GM19238 (cell line): ENCODE measurements around the gene GRIA4.
"Not testable (repeated sequence)": the region's sequence is repeated elsewhere in the genome, so short reads cannot be mapped to it uniquely, and the experiment has no call there.

ENCODE experiments used
- DNase-seq: peaks from one replicate; pipeline ENCODE4 v3.0.0; 2011; ENCODE audit warnings: low spot score; ENCODE audit not compliant: insufficient read length

Gene GRIA4

DNA sequence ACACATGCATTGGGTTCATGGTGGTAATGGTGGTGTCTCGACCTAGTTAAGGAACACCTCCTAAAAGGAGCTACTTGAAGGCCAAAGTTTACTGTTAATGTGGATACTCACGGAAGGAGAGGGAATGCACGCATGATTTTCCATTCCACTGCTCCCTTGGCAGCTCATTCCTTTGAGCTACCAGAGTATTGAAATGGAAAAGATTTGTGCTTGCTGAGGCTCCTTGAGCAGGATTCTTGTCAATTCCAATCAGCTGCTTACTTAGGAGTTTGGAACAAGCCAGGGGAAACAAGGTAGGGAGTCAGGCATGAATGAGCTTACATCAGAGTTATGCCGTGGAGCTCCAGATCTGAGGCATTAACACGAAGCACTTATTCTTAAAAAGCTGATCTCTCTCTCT is 108.8 kb downstream of the GRIA4 start:
- no peak for DNase-seq

DNA sequence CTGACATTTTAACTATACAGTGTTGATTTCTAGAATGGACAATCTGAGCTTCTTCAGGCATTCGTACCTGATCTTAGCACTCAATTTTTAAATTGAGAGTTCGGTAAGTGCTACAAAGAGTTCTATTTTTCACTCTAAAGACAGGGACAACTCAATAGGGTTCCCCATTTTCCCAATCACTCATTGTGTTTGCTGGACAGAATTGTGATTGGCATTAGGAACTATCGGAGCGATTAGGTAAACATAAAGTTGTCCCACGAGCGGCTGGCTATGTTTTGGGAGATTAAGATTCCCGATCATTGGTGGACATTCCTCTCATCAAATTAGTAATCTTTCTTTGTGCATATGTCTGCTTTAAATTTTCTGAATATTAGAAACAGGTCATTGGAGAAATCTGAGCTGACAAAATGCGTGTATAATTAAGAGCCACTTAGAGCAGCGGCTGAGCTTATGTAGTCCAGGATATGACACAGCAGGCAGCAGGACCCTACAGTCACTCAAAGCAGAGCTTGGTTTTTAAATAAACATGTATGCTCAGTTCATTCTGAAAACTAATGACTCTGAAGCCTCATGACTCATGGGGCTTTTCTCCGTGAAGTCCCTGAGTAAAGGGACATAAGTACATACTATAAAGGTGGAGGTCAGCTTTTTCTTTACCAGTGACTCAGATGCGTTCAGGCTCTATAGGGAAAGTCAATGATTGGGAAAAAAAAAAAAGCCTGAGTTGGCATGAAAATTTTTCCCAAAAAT is 109.4 kb downstream of the GRIA4 start:
- no peak for DNase-seq

DNA sequence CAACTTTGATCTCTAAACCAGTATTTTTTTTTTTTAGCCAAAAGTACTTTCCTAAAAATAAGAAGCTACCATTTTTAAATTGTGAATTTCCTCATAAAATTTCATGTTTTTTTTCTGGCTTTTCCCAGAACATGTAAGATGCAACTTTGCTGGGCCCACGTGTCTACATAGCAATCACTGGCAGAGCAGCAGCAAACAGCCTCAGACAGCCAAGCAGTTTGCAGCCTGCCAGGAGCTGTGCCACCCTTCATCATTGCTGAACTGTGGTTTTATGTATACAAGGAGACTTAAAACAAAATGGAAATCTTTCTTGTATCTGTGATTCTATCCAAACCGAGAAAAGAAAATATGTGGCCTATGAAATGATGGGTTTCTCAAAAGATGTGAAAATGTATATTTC is 110.2 kb downstream of the GRIA4 start:
- no peak for DNase-seq

DNA sequence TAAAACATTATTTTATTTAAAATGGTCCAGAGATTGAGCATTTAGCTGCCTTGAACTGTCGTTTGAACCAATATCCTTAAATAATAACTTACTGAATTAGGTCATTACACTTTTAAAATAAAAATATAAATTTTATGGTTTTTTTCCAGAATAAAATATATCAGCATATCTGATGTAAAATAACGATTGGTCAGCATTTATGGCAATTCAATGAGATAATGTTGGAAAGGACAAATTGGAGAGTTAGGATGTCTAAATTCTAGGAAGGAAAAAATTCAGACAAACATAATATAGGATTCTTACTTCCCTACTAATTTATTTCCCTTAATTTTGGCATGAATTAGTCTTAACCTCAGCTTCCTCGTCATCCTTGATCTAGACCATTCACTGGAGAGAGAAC is 113.4 kb downstream of the GRIA4 start:
- no peak for DNase-seq

DNA sequence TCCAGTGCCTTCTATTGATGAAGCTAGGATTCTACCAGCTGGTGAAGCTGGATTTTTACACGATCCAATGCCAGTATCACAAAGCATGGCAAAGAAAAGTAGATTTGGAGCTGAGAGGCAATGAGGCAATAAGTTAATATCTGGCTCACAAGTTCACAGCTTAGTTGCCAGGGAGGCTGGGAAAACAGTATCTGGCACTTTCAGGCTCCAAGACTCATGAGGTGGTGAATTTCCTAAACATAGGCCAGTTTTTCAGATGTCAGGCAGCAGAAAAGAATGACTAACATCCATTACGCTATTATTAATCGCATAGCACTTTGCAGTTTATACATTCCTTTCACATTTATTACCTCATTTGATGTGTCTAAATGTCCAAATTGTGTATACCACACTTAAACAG is 122.7 kb downstream of the GRIA4 start:
- no peak for DNase-seq

DNA sequence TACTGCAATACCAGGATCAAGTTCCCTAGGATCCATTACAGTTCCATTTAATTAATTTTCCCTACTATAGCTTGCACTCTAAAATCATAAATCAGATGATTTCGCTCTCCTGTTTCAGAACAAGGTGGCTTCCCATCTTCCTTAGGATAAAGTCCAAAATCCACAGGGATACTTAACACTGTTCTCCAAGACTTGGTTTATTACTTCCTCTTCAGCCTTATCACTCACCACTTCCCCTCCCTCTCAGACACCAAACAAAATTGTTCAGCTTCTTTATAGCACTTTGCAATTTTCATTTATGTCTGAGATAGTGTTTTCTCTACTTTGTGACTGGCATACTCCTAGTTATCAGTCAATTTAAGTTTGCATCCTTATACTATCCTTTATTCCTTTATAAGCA is 124.6 kb downstream of the GRIA4 start:
- DNase-seq: no peak

DNA sequence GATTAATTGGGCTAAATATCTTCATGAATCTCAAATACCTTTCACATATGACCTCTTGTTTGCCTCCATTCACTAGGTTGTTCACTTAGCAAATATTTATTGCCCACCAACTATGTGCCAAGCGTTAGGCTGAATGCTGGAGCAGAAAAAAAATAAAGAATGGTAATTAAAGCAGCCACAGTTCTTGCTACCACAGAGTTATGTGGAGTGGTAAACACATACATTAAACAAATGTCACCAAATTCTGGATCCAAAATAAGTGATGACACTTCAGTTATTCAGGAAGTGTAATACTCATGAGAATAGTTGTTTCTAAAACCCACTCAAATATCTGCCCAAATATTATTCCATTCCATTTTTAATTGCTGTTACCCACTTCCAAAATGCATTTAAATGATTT is 128.4 kb downstream of the GRIA4 start:
- DNase-seq: no peak

DNA sequence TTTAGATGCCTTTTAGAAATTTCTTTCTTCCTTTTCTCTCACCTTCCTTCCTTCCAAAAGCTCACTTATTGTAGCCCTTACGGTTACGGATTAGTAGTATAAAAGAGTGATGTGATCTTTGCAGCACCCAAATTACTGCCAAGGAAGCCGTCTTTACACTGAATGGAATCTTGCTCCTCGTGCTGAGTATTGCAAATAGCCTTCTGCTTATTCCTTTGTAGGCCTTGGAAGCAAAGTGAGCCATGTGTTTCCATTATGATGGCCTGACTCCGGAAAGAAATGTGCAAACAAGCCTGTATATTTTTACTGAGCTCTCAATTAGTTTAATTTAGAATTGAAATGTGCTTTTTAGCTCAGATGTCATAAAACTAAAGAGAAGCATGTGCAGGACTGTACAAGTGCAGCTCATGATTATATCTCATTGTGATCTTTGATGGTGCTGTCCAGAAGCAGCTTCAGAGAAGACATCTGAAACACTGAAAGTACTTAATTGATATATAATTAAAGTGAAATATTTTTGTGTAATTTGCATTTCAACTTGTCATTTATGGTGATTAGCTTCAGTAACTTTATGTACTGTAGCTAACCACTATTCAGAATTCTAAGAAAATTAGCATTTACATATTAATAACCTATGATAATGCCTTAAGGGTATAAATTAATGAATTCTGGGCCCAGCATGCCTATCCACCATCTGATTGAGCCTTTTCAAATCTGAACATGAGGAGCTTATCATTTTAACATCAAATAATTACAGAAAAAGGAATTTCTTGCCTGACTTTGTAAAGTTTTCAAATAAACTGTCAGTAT is 129.3 kb downstream of the GRIA4 start:
- no peak for DNase-seq

DNA sequence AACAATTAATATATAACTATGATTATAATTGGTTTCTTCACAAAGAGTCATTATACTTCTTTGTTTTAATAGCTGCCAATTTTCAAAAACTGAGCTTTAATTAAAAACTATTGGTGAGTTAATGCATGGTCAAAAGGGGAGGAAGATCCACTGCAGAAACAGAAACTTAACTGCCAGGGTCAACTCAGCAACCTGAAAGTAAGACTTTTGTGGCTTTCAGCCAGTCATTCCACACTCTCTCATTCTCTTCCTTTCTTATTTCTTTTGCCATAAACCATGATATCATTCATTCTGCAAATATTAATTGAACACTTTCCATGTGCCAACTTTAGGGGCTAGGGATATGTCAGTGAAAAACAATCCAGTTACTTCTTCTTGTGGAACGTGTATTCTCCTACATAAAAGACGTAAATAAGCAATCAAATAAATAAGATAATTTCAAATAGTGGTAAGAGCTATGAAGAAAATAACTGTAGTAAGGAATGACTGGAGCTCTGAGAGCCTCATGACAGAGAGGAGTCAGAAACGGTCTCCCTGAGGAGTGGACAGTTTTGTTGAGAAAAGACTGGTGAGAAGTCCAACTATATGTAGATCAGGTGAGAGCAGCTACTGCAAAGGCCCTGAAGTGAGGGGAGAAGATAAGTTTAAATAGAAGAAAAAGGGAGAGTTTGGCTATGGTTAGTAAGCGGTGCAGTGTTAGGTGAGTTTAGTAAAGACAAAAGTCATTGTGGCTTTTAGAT is 130.5 kb downstream of the GRIA4 start:
- DNase-seq: peak; percentile 0

DNA sequence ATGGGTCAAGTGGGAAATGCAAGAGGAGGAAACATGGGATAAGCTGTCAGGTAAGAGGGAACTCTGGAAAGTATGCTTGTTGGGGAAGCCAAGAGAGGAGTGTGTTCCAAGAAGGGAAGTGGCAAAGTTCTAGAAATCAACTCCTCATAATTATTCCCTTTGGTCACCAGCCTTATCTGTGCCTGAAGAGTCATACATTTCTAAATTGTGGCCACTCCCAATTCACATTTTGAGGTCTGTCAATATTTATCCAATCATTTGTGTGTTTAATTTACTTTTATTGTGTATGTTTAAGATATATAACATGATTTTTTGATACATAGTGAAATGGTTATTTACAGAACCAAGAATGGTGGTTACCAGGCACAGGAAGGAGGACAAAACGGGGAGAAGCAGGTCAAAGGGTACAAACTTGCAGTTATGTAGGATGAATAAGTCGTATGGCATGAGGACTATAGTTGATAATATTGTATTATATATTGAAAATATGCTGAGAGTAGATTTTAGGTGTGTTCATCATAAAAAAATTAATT is 131.7 kb downstream of the GRIA4 start:
- DNase-seq: no peak

DNA sequence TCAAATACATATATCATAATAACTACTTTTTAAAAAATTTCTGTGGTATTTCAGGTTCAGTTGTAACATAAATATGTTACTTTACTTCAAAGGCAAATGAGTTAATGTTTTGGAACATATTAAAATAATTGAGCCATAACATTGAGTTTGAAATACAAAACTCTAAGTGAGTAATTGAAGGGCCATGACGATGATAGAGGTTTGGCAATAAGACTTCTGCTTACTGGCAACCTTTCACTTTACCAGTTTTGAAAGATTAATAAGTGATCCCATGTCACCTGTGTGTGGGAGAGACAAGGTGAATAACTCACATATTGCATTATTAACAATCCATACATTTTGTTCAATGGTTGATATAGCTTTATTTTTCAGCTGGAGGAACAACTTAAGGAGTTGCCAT is 144.4 kb downstream of the GRIA4 start:
- DNase-seq: no peak

DNA sequence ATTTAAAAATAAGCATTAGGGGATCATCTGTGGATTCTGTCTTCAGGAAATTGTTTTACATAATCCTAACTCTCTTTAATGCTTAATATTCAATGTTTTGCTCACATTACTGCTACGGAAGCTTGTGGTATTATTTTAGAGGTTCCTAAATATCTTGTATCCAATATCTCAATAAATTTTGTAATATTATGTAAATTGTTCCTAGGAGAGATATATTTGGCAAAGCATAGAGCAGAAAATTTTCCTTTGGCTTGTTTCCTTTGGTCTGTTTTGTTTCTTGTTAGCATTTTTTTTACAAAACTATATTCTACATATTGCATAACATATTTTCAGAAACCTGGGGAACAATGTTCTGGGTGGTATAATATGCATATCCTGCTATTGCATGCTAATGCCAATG is 144.8 kb downstream of the GRIA4 start:
- no peak for DNase-seq

DNA sequence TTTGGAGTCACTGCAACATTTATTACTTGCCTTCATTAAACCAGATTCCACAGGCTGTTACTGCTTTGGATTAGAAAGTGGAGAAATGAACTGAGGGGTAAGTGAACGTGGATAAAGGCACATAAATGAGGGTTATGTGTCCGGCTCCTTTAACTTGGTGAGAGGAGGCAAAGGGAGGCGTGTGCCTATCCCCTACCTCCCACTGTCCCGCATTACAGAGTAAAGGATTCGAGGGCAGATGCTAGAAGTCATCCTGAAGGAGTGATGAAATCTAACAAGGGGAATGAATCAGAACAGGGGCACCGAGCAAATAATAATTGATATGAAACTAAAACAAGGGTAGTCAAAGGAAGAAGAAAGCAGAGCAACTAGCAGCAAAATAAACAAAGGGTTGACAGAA is 147.2 kb downstream of the GRIA4 start:
- no peak for DNase-seq

DNA sequence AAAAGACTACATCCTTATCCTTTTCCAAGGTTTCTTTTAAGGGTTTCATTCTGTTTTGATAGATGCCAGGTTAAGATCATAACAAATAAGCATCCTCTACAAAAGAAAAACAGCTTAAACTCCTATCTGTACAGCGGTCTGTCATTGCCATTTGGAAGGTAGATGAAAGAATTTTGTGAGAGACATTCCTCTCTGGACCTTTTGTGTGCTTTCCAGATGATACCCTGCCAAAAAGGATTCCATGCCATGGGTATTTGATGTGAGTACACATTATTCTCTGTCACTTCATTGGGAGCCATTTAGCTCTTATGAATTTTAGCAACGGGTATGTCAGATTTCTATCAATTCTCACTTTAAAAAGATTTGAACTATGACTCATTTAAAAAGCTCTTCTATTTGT is 153.7 kb downstream of the GRIA4 start:
- DNase-seq: no peak

DNA sequence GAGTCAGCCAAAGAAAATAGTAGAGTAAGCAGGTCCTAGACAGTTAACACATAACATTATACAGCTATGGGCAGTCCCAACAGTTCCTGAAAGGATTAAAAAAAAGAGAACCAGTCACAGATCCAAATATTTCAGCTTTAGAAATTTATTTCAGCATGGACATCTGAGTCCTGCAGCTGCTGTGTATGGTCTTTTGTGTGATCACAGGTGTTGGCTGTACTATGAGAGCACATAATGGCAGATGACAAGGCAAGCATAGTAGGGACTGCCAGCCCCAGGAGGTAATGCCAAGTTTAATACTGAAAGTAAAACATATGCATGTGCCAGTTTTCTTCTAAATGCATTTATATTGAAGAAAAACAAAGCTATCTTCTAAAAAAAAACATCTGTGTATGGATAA is 158.1 kb downstream of the GRIA4 start:
- no peak for DNase-seq

DNA sequence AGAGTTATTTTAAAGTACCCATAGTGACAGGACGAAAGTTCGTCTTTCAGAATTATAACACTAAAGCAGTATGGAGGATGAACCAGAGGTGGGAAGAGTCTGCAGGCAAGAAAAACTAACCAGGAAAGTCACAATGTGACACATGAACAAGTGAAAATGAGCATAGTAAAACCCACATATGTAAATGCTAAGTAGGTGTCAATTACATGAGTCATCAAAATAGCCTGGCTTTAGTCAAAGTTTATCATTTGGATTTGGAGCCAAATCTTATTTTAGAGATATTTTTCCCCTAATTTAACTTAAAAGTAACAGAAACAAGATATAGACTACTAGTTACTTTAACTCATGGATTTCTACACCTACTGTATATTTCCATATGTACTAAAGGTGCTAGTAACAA is 159.8 kb downstream of the GRIA4 start:
- DNase-seq: no peak

DNA sequence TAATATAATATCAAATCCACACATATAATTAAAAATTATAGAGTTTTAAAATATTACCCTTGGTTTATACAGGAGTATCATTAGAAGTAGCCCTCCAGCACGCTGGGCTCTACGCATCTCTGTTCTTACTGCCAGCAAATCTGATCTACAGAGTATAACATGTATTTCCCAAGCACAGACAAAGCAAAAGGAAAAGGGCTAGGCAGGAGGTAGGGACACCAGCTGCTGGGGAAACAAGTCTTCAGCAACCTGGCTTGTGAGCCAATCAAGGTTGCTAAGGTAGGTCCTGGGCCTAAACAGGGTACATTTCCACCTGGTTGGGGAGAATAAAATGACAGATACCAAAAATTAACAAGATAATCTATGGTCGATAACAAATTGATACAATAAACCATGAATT is 163.6 kb downstream of the GRIA4 start:
- not testable (repeated sequence) for DNase-seq

DNA sequence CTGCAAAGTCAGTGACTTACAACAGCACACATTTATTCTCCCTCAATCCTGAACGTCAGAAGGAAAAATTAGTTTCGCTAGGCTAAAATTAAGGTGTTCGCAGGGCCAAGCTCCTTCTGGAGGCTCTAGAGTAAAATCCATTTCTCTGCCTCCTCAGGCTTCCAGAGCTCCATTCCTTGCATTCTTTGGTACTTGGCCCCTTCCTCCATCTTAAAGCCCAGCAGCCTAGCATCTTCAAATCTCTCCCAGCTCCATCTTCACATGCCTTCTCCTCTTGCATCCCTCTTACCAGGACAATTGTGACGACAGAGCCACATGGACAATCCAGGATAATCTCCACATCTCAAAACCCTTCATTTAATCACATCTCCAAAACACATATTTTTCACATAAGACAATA is 165.0 kb downstream of the GRIA4 start:
- DNase-seq: no peak

DNA sequence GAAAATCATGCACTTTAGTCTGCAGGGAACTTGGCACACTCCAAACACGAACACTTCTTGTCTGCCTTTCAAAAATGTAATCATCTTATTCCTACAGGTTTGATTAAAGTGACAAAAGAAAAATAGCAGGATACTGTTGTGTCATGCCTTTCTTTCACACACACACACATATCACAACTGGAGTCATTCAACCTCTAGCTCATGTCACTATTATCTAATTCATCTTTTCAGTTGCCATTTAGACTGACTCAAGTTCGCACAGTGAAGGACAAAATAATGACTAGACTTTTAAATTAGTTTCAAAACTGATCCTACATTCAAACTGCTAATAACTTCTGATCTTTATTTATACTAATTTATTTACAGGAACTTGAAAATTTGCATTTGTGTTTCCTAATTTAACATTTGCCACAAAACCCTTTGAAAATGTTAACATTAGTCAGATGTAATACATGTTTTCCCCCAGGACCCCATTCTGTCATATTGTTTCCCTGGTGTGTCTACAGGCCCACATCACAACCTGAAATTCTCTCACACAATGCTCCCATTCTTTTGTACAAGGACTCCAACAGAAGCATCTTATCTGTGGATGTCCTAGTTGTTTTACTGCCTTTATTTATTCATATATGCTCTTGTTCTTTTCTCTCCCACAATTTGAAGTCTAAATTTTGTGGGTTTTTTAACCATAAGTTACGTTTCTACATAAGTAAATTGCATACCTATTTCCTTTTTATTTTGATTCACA is 171.1 kb downstream of the GRIA4 start:
- DNase-seq: no peak

DNA sequence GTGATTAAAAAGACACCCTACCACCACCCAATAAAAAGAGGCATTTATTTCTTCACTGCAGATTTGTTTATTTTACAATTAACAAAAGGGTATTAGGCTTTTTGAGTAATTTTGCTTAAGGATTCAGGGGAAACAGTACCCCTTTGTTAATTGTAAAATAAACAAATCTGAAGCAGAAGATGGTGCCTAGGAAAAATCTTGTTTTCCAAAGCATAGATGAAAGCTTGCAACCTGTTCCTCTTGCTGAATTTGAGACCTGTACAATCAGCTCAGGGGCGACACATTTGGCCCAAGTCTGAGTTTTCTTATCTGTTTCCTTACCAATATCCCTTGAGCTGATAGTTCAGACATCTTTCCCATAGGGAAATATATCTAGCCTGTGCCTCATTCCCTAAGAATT is 171.9 kb downstream of the GRIA4 start:
- no peak for DNase-seq

DNA sequence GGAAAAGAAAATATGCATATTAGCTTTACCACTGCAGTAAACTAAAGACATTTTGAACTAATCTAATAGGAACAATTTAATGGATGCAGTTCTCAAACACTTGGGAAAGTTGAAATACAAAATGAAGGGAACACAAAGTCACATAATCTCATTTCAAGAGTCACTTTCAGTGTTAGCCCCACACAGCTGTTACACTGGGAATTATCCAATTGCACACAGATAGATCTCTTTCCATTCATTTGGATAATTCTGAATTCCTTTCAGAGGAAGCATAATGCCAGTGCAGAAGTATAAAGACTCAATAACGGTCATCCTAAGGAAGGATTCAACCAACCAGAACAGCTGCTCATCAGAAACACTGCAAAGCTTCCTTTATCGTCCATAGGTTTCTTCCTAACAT is 173.3 kb downstream of the GRIA4 start:
- no peak for DNase-seq
